ENCODE data around the gene CYP39A1. TPM values are rescaled to one million over a fixed set of nuclear protein-coding genes. Genes with fewer than 3 reads are reported as not detected.

Gene CYP39A1
- total RNA-seq, 1 donor from 2014 or later, result 2.1 TPM

DNA sequence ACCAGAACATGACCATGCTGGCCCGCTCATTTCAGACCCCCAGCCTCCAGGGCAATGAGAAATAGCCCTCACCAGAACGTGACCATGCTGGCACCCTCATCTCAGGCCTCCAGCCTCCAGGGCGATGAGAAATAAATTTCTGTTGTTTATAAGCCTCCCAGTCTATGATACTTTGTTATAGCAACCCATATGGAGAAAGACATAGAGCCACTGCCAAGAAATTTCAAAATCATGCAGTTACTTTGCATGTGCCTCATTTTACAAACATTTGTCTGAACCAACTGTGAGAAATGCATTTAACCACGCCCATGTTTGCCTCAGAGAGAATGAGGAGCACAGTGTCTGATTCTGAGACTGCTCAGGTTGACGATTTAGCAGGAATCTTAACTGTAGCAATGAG lies 15.5 kb downstream of the CYP39A1 start:
- Mint-ChIP-seq H3K9me3 (no peaks in the 10 kb centered on the region), H3K27ac (ENCODE audit: unreplicated experiment) (no peak overlapping the region), H3K36me3 (ENCODE audit: low read depth) (no peaks in the 10 kb centered on the region), H3K4me1 (no peaks in the 10 kb centered on the region), H3K4me3 (no peak overlapping the region), H3K27me3 (ENCODE audit: low read depth) (no peaks in the 10 kb centered on the region)
- TF ChIP-seq, protein P1, sequence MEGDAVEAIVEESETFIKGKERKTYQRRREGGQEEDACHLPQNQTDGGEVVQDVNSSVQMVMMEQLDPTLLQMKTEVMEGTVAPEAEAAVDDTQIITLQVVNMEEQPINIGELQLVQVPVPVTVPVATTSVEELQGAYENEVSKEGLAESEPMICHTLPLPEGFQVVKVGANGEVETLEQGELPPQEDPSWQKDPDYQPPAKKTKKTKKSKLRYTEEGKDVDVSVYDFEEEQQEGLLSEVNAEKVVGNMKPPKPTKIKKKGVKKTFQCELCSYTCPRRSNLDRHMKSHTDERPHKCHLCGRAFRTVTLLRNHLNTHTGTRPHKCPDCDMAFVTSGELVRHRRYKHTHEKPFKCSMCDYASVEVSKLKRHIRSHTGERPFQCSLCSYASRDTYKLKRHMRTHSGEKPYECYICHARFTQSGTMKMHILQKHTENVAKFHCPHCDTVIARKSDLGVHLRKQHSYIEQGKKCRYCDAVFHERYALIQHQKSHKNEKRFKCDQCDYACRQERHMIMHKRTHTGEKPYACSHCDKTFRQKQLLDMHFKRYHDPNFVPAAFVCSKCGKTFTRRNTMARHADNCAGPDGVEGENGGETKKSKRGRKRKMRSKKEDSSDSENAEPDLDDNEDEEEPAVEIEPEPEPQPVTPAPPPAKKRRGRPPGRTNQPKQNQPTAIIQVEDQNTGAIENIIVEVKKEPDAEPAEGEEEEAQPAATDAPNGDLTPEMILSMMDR (conservative IDR thresholded peaks at IDR 0.05), result no peak
- no peak for DNase-seq (ENCODE audit: low read depth, low spot score)

DNA sequence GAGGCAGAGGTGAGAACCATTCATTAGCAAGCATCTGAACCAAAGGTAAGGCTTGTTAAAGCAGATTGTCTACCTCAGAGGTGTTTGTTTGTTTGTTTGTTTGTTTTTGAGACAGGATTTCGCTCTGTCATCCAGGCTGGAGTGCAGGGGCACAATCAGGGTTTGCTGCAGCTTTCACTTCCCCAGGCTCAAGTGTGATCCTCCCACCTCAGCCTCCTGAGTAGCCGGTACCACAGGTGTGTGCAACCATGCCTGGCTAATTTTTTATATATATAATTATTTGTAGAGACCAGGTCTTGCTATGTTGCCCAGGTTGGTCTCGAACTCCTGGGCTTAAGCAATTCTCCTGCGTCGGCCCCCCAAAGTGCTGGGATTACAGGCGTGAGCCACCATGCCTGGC lies 17.2 kb downstream of the CYP39A1 start:
- Mint-ChIP-seq H3K27me3 (ENCODE audit: low read depth) (no peaks in the 10 kb centered on the region), H3K4me3 (no peak overlapping the region), H3K9me3 (no peaks in the 10 kb centered on the region), H3K4me1 (no peaks in the 10 kb centered on the region), H3K27ac (ENCODE audit: unreplicated experiment) (no peak overlapping the region), H3K36me3 (ENCODE audit: low read depth) (no peaks in the 10 kb centered on the region)
- TF ChIP-seq, protein P1 (conservative IDR thresholded peaks at IDR 0.05), result no peak
- no peak for DNase-seq (ENCODE audit: low read depth, low spot score)

DNA sequence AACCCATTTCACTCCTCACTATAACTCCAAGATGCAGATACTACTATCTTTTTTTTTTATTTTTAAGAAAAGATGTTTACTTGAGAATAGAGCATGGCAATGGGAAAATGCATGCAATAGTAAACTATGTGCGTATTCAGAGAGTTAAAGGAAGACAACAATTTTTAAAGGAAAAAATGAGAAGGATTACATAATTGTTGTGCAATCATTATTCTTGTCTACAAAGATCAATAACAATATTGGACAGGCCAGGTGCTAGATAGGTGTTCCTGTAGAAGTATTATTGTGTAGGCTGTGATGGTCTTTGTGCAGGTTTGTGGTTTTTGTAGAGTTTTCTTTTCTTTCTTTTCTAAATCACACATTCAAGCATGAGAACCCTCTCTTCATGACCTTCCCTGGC lies 20.6 kb downstream of the CYP39A1 start:
- H3K27ac Mint-ChIP-seq (ENCODE audit: unreplicated experiment), result no peak overlapping the region
- no peak for DNase-seq (ENCODE audit: low read depth, low spot score)
- H3K27me3 Mint-ChIP-seq (ENCODE audit: low read depth), result no peaks in the 10 kb centered on the region
- peaks cover 17% of the 10 kb centered on the region for H3K4me1 Mint-ChIP-seq
- H3K36me3 Mint-ChIP-seq (ENCODE audit: low read depth), result no peaks in the 10 kb centered on the region
- H3K9me3 Mint-ChIP-seq, result no peaks in the 10 kb centered on the region
- H3K4me3 Mint-ChIP-seq, result no peak overlapping the region
- TF ChIP-seq, protein P1 (conservative IDR thresholded peaks at IDR 0.05), result no peak

DNA sequence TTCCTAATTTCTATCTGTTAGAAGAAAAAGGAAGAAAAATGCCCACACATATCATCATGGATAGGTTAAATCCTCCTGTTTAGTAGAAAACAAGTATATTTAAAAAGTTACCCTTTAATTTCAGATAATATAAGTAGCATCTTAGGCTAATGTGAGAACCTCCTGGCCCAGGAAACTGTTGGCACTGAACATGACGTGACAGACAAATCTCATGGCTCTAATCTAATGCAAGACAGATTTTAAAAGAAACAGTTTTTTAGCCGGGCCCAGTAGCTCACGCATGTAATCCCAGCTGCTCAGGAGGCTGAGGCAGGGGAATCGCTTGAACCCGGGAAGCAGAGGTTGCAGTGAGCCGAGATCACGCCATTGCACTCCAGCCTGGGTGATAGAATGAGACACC lies 22.9 kb downstream of the CYP39A1 start:
- H3K9me3 Mint-ChIP-seq, result no peaks in the 10 kb centered on the region
- no peak for DNase-seq (ENCODE audit: low read depth, low spot score)
- H3K4me1 Mint-ChIP-seq, result peaks cover 17% of the 10 kb centered on the region
- TF ChIP-seq, protein P1 (conservative IDR thresholded peaks at IDR 0.05), result no peak
- no peaks in the 10 kb centered on the region for H3K36me3 Mint-ChIP-seq (ENCODE audit: low read depth)
- no peaks in the 10 kb centered on the region for H3K27me3 Mint-ChIP-seq (ENCODE audit: low read depth)
- no peak overlapping the region for H3K4me3 Mint-ChIP-seq
- peak overlapping the region; percentile 53 for H3K27ac Mint-ChIP-seq (ENCODE audit: unreplicated experiment)

DNA sequence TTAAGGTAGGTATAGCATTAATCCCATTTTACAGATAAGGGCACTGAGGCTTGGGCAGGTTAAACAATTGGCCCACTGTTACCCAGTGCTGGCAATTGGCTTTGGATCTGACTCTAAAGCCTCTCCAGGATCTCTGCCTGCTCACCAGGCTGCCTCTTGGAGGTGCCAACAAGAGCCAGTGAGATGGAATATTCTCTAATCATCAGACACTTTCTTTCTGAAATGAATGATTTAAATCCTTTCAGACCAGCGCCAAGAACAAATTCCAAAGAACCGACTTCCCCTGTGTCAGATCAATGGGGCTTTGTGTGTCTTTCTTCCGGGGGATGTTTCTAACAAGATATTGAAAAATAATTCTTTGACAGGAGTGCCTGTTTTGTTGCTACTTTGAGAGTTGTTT lies 23.6 kb downstream of the CYP39A1 start:
- H3K9me3 Mint-ChIP-seq, result no peaks in the 10 kb centered on the region
- H3K4me1 Mint-ChIP-seq, result peaks cover 17% of the 10 kb centered on the region
- no peaks in the 10 kb centered on the region for H3K27me3 Mint-ChIP-seq (ENCODE audit: low read depth)
- no peak for DNase-seq (ENCODE audit: low read depth, low spot score)
- peak overlapping the region; percentile 9 for H3K4me3 Mint-ChIP-seq
- TF ChIP-seq, protein P1 (conservative IDR thresholded peaks at IDR 0.05), result no peak
- no peaks in the 10 kb centered on the region for H3K36me3 Mint-ChIP-seq (ENCODE audit: low read depth)
- H3K27ac Mint-ChIP-seq (ENCODE audit: unreplicated experiment), result peak overlapping the region; percentile 84

DNA sequence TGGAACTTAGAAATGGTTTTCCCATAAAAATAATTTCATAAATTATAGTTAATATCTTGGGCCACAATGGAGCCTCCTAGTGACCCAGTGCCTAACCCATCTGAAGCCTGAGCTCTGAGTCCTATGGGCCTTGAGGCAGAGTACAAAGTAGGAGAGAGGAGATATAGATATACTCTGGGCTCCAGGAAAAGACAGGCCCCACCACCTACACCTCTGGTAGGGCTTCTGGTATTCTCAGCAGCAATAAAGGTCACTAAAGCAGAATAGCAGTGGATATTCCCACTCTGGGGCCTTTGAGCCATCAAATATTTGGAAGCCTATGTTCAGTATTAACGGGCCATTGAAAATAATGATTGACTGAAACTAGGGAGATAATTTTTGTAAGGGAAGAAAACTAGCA lies 24.1 kb downstream of the CYP39A1 start:
- TF ChIP-seq, protein P1 (conservative IDR thresholded peaks at IDR 0.05), result no peak
- H3K9me3 Mint-ChIP-seq, result no peaks in the 10 kb centered on the region
- peaks cover 17% of the 10 kb centered on the region for H3K4me1 Mint-ChIP-seq
- H3K27me3 Mint-ChIP-seq (ENCODE audit: low read depth), result no peaks in the 10 kb centered on the region
- H3K27ac Mint-ChIP-seq (ENCODE audit: unreplicated experiment), result no peak overlapping the region
- H3K36me3 Mint-ChIP-seq (ENCODE audit: low read depth), result no peaks in the 10 kb centered on the region
- DNase-seq (ENCODE audit: low read depth, low spot score), result no peak
- H3K4me3 Mint-ChIP-seq, result no peak overlapping the region
